Measurements from ENCODE around the gene KCNJ18. TPM values are rescaled to one million over a fixed set of nuclear protein-coding genes. Genes with fewer than 3 reads are reported as not detected.
"Not testable (repeated sequence)": the region's sequence is repeated elsewhere in the genome, so short reads cannot be mapped to it uniquely, and the experiment has no call there.

KCNJ18 gene
- total and polyA plus RNA-seq, 9 of the 15 experiments (the other 6 are each of a cell fraction or from before 2014, with no cell fraction given): not detected

GRCh38 chr17:21706546-21706945 is 14.2 kb downstream of the KCNJ18 start:
- H2AFZ ChIP-seq (ENCODE audit: low read depth, low read length); H3K4me2 ChIP-seq (ENCODE audit: insufficient read depth, low read length); H3K27ac ChIP-seq (ENCODE audit: extremely low read depth, low read depth, low read length); POLR2A ChIA-PET; ATAC-seq; H3K9me1 ChIP-seq (ENCODE audit: control insufficient read depth, insufficient read depth, low read length); intact Hi-C loops (cut with micrococcal nuclease); H3K4me1 ChIP-seq (replicated peaks in 1 of 2; ENCODE audit: control insufficient read depth in 2 of 2, insufficient read depth in 2 of 2, low read length in 2 of 2); FAIRE-seq; H3K36me3 ChIP-seq (ENCODE audit: control insufficient read depth, insufficient read depth, low read length); CTCF ChIA-PET (ENCODE audit: low intra/inter-chr PET ratio); H3K9me3 ChIP-seq (replicated peaks; ENCODE audit: control insufficient read depth, insufficient read depth, low read depth, low read length); H4K20me1 ChIP-seq (replicated peaks; ENCODE audit: control insufficient read depth, insufficient read depth, low read length); H3K4me3 ChIP-seq; DNase-seq (ENCODE audit: extremely low read depth in 1 of 4, low spot score in 3 of 4); H3K79me2 ChIP-seq (ENCODE audit: control insufficient read depth, insufficient read depth, low read length); BruUV-seq (replicated peaks); H3K9ac ChIP-seq (ENCODE audit: insufficient read depth in 1 of 2, low read depth in 2 of 2, low read length in 2 of 2): not testable (repeated sequence)
- in situ Hi-C loops (cut with MboI): loop anchor here (5.0 kb wide), 1 partner anchor 284 kb away; no protein-coding TSS in a partner anchor
- H3K27me3 ChIP-seq (ENCODE audit: control insufficient read depth in 2 of 2, insufficient read depth in 2 of 2, low read length in 2 of 2): peaks cover 0 to 10% of the 10 kb centered on the region in 2 experiments; a peak in 1 of 5 replicates
- WGBS (ENCODE audit: insufficient coverage, low coverage, missing lambda C conversion rate): 2% methylated on average over 4 of the region's 7 CpGs

DNA sequence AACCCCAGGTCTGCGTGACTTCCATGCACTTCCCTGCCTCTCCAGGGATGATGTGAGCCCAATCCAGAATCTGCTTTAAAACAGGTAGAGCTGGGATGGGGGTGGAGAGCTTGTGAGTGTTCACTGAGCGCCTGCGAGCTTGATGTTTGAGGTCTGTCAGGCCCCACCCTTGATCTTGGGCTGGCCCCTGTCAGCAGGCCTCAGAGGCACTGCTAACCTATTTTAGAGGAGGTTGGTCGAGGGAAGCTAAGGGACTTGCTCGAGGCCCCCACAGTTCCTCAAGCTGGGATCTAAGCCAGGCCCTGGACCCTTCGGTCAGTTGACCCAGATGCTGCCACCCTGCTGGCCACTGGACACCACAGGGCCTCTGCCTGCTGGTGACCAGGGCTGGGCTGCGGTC is 14.8 kb downstream of the KCNJ18 start:
- H3K79me2 ChIP-seq (ENCODE audit: control insufficient read depth, insufficient read depth, low read length); BruUV-seq (replicated peaks); H3K9ac ChIP-seq (ENCODE audit: insufficient read depth in 1 of 2, low read depth in 2 of 2, low read length in 2 of 2); H4K20me1 ChIP-seq (replicated peaks; ENCODE audit: control insufficient read depth, insufficient read depth, low read length); H3K27ac ChIP-seq (ENCODE audit: extremely low read depth, low read depth, low read length); H3K9me1 ChIP-seq (ENCODE audit: control insufficient read depth, insufficient read depth, low read length); H3K4me2 ChIP-seq (ENCODE audit: insufficient read depth, low read length); H3K4me3 ChIP-seq; H2AFZ ChIP-seq (ENCODE audit: low read depth, low read length); DNase-seq (ENCODE audit: extremely low read depth in 1 of 4, low spot score in 3 of 4); CTCF ChIA-PET (ENCODE audit: low intra/inter-chr PET ratio); intact Hi-C loops (cut with micrococcal nuclease); H3K36me3 ChIP-seq (ENCODE audit: control insufficient read depth, insufficient read depth, low read length); H3K9me3 ChIP-seq (replicated peaks; ENCODE audit: control insufficient read depth, insufficient read depth, low read depth, low read length); FAIRE-seq; H3K4me1 ChIP-seq (replicated peaks in 1 of 2; ENCODE audit: control insufficient read depth in 2 of 2, insufficient read depth in 2 of 2, low read length in 2 of 2); ATAC-seq: not testable (repeated sequence)
- POLR2A ChIA-PET: interaction anchor here (1.8 kb wide), 1 partner anchor 286 kb away, joined by 4 read pairs; no protein-coding TSS in a partner anchor
- WGBS (ENCODE audit: insufficient coverage, low coverage, missing lambda C conversion rate): 7% methylated on average over 6 of the region's 7 CpGs
- peaks cover 0 to 14% of the 10 kb centered on the region in 2 experiments; a peak in 1 of 5 replicates for H3K27me3 ChIP-seq (ENCODE audit: control insufficient read depth in 2 of 2, insufficient read depth in 2 of 2, low read length in 2 of 2)
- in situ Hi-C loops (cut with MboI): loop anchor here (5.0 kb wide), 1 partner anchor 285 kb away; no protein-coding TSS in a partner anchor

GRCh38 chr17:21707711-21708611 is 15.6 kb downstream of the KCNJ18 start:
- H3K79me2 ChIP-seq (ENCODE audit: control insufficient read depth, insufficient read depth, low read length); H3K9ac ChIP-seq (ENCODE audit: insufficient read depth in 1 of 2, low read depth in 2 of 2, low read length in 2 of 2); H3K9me3 ChIP-seq (replicated peaks; ENCODE audit: control insufficient read depth, insufficient read depth, low read depth, low read length); DNase-seq (ENCODE audit: extremely low read depth in 1 of 4, low spot score in 3 of 4); H3K9me1 ChIP-seq (ENCODE audit: control insufficient read depth, insufficient read depth, low read length); H3K4me2 ChIP-seq (ENCODE audit: insufficient read depth, low read length); ATAC-seq; H3K36me3 ChIP-seq (ENCODE audit: control insufficient read depth, insufficient read depth, low read length); intact Hi-C loops (cut with micrococcal nuclease); H3K27ac ChIP-seq (ENCODE audit: extremely low read depth, low read depth, low read length); CTCF ChIA-PET (ENCODE audit: low intra/inter-chr PET ratio); H2AFZ ChIP-seq (ENCODE audit: low read depth, low read length); FAIRE-seq; H3K4me3 ChIP-seq; BruUV-seq (replicated peaks); H4K20me1 ChIP-seq (replicated peaks; ENCODE audit: control insufficient read depth, insufficient read depth, low read length); H3K4me1 ChIP-seq (replicated peaks in 1 of 2; ENCODE audit: control insufficient read depth in 2 of 2, insufficient read depth in 2 of 2, low read length in 2 of 2): not testable (repeated sequence)
- in situ Hi-C loops (cut with MboI): loop anchor here (5.0 kb wide), 1 partner anchor 286 kb away; no protein-coding TSS in a partner anchor
- 2% methylated on average over 12 of the region's 17 CpGs for WGBS (ENCODE audit: insufficient coverage, low coverage, missing lambda C conversion rate)
- H3K27me3 ChIP-seq (ENCODE audit: control insufficient read depth in 2 of 2, insufficient read depth in 2 of 2, low read length in 2 of 2): peaks cover 0 to 14% of the 10 kb centered on the region in 2 experiments; a peak in 1 of 5 replicates
- POLR2A ChIA-PET: interaction anchor here (1.8 kb wide), 1 partner anchor 287 kb away, joined by 4 read pairs; no protein-coding TSS in a partner anchor

Data from K562 (cell line).